HG02938 (cell line): ENCODE data around the gene SH3TC2.

Source experiments
- ATAC-seq: cut with Tn5 transposase; IDR thresholded peaks from one replicate; pipeline ENCODE4 v1.9.1; 2021; ENCODE audit warnings: mild to moderate bottlenecking, moderate library complexity; ENCODE audit not compliant: unreplicated experiment

SH3TC2 gene

DNA sequence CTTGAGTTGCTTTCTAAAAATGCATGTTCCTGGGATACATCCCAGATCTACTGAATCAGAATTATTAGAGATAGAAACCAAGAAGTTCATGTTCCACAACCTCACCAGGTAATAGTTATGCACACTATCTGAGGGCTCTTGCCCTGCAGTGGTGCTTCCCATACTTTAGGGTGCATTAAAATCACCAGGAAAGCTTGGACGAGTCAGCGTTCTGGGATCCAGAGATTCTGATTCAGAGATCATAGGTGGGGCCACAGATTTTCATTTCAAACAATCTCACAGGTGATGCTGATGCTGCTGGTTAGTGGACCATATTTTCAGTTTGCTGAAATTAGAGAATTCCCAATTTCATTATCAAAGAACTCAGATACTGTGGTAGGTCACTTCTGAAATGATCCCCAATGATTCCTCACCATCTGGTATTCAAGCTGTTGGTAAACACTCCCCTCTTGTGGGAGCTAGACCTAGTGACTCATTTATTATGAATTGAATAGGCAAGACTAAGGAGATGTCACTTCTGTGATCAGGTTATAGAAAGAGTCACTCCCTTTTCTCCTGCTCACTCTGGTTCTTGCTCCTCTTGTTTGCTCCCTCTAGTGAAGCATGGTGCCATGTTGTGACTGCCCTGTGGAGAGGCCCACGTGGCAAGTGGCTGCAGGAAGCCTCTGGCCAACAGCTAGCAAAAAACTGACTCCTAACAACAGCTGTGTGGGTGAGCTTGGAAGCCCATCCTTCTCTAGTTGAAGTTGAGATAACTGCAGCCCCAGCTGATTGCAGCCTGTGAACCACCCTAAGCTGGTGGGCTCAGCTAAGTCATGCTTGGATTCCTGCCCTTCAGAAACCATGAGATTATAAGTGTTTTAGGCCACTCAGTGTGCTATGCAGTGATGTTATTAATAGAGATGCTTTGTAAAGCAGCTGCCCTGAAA lies 59.8 kb downstream of the SH3TC2 start:
- no peak for ATAC-seq

DNA sequence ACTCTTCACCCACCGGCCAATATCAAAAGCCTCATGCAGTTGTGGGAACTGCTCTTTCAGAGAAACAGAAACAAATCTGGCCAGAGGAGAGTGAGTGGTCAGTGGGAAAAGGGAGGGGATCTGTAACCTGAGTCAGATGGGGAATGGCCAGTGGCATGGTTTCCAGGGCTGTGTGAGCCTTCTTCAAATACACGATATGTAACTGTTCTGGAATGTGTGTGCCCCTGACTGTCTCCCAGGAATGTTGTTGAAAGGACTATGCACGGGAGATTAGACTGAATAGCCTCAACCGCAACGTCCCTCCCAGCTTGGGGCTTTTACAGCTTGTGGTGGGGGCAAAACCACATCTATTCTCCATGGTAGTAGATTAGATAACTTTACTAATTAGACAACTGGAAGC lies 60.8 kb downstream of the SH3TC2 start:
- ATAC-seq = no peak

DNA sequence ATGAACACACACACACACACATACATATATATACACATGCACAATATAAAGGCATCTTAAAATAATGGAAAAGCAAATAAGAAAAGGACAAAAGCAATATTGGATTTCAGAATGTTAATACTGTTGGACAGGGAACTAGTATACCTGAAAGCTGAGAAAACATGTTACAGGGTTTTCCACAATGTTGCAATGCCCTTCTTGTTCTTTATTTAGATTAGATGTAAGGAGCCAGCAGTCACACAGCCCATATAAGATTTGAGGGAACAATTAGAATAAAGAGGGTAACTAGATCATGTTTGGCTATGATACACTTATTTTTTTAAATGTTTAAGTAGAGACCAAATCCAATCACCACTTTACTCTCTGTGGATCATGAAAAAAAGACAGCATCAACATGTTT lies 61.7 kb downstream of the SH3TC2 start:
- no peak for ATAC-seq

DNA sequence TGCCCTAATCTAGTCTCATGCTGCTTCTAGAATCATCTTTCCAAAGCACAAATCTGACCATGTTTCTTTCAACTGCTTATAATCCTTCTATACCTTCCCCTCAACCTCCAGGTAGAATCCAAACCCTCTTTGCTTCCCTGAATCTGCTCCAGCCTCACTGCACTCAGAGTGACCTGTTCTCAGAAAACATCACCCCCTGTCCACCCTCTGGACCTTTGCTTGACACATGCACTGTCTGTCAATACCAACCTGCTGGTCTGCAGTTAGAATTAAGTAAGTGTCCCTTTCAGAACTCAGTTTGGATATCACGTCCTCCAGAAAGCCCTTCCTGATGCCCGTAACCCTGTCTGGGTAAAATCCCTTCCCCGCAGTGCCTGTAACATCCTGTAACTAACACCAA lies 63.1 kb downstream of the SH3TC2 start:
- no peak for ATAC-seq

DNA sequence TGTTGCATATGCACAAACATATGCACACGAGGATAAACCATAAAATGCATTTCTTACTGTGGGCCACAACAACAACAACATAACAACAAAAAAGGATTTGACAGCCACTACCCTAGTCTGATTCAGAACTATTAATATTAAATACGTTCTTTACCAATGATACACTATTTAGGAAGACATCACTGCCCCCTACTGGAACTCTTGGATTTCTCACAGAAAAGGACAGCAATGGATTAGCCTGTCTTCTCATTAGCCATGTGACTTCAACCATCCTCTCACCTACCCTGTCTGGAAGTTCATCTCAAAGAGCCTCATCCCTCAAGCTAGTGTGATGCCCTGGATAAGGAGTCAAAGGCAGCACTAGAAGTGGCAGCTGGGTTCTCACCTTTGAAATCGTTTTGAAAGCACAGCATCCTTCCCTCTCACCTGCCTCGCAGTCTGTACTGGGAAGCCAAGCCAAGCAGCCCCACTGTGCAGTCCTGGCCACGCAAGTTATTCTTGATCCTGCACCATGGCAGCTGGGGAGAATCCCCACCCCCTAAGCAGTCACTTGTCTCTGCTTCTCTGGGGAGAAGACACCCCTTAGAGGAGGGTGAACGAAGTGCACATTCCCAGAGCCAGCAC lies 64.6 kb downstream of the SH3TC2 start:
- peak; percentile 78 for ATAC-seq

DNA sequence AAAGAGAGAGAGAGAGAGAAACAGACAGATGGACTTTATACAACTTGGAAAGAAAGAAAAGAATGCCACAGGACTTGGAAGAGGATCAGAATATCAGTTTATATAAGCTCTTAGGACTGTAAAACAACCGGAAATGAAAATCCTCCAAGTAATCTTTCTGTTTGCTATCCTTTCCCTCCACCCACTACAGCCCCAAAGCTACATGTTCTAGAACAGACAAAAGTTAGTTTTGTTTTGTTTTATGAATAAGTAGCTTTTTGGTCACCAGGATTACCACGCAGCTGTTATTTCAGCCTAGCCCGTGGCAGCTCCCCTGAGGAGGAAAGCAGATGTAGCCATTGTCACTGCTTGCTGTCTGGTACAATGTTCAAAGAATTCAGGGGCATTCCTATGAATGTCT lies 66.6 kb downstream of the SH3TC2 start:
- ATAC-seq = no peak

DNA sequence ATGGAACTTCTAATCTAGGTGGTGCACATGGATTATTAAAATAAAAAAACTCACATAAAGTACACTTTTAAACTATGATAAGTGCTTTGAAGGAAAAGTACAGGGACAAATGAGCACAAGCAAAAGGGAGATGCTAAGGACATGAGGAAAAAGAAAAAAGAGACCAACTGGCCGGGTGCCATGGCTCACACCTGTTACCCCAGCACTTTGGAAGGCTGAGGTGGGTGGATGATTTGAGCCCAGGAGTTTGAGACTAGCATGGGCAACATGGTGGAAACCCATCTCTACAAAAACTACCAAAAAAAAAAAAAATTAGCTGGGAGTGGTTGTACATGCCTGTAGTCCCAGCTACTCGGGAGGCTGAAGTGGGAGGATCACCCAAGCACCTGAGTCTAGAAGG lies 67.1 kb downstream of the SH3TC2 start:
- no peak for ATAC-seq

DNA sequence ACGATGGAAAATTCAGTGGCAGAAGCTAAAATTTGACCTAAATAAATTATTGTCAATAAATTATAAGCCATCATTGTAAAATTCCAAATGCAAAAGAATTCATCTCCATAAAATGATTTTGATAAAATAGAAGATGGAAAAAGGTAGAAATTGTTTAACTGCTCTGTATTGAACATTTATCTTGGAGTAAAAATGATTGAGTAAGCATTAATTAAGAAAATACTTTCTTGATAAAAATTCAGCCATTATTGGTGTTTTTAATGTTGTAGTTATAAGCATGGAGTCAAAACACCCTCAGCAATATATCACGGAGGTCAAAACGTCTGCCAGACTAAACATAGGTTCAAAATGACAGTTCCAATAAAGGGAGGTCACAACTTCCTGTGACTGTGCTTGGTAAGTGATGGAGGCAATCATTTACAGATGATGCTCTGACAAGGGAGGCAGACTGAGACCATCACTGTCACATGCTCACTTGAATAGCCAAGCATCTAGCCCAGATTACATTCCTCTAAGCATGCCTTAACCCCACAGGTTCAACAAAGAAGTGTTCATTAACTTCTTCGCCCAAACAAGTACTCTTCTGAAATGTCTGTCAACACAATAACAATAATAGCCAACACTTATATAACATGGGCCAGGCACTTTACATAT lies 69.5 kb downstream of the SH3TC2 start:
- no peak for ATAC-seq

DNA sequence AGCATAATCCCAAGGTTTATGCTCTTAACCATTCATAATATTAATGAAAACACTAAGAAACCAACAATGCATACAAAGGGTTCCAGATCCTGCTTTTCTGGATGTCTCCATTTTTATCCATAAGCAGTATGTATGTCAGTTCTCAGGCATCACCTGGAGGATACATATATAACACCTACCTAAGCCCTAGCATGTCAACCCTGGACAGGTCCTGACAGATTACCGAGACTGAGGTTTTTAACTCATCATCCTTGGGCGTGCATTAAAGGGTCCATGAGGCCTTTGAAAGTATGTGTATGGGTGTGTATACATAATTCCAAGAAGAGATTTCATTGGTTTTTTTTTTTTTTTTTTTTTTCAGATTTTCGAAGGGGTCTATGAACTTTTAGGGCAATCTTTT lies 70.6 kb downstream of the SH3TC2 start:
- no peak for ATAC-seq

DNA sequence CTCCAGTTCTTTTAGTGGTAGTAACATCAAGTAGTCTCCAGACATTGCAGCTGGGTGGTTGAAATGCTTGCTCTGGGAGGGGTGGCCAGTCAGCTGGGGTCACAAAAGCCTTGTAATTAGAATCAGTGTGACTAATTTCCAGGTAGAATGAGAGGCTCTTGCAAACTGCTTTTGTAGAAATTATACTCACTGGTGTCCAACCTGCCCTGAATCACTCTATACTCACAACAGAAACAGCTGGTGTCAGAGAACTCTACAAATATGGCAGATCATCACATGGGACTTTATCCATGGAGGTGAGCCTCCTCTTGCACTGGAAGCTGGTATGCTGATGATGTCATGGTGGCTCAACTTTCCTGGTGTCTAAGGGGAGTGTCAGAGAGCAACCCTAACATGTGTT lies 71.3 kb downstream of the SH3TC2 start:
- no peak for ATAC-seq

DNA sequence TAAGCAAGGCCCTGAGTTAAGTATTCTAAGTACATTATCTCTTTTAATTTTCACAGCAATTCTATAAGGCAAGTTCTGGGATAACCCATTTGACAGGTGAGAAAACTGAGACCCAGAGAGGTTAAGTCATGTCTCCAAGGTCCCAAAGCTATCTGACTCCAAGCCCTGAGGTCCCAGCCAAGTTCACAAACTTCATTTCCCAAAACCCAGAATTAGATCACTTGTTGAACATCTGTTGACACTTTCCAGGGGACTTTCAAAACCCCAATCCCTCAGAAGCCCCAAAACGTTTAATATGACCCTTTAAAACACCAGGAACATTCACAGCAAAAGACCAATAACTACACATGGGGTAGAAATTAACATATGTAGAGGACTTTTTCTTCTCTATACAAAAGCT lies 72.0 kb downstream of the SH3TC2 start:
- no peak for ATAC-seq

DNA sequence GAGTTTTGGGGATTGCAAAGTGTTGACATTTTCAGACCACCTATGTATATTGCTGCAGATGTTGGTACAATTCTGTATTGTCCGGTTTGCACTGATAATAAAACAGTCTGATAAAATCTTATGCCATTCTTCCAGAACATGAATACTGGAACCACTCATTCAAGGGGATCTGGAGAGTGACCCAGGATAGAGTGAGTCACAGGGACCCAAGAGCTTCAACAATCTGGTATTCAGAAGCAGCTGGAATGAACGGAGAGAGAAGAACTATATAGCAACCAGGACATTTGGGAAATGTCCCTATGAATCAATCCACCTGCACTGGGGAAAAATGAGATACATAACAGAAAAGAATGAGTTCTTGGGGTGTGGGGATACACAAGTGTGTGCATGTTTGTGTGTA lies 73.3 kb downstream of the SH3TC2 start:
- no peak for ATAC-seq

DNA sequence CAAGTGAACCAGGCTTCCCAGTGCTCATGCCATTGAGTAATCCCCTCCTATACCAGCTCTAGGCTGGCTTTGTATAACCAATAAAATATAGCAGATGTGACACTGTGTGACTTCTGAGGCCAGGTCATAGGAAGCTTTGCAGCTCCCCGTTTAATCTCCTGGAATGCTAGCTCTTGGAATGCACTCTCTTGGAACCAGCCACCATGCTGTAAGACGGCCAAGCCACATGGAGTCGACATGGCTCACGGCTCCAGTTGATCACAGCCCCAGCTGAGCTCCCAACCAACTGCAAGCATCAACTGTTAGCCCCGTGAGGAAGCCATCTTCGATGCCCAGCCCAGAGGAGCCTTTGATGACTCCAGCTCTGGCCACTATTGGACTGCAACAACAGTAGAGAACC lies 74.5 kb downstream of the SH3TC2 start:
- ATAC-seq = no peak

DNA sequence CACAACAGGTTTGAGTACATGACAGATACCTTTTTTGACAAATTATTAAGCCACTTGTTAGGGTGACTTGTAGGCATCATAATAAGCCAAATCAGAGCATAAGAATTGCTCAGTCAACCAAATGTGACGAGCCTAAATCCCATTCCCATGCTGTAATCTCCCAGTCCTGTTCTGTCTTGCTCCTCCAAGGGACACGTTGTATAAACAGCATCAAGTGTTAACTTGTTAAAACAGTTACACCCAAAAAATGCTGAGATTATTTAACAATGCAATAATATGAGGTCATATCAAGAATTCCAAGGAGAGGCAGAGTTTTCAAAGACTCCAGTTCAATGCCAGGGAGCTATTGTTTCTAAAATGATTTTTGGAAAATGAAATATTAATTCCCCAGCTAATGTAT lies 76.2 kb downstream of the SH3TC2 start:
- no peak for ATAC-seq

DNA sequence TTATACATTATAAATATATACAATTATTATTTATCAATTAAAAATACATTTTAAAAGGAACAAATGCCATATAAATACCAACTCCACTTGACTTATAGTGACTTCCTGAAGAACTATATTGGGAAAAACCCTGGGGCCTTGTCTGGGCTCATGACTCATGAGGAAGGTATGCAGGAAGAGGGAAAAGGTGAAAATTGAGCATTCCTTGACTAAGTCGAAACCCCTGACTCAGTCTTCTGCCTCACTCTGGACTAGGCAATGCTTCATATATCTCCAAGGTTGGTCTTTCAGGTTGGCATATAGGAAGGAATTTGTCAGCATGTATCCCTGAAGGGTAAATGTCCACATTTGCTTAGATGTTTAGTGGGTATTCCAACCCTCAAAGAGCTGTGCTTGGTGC lies 78.5 kb downstream of the SH3TC2 start:
- ATAC-seq = no peak

DNA sequence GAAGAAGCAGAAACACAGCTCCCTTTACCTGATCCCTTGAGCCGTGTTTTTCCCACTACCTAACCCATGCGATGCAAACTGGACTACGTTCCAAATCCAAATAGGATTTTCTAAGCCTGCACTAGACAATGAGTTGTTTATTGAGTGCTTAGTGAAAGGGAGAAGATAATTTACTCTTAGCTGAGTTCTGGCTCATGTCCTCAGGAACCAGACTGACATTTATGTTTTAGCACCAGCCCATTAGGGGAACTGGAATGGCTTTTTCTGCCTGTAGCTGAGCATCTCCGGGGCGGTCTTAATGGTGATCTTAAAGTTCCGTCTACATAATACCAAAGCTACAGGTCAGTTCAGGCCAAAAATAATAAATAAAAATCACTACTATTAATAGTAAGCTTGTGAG lies 81.5 kb downstream of the SH3TC2 start:
- no peak for ATAC-seq

DNA sequence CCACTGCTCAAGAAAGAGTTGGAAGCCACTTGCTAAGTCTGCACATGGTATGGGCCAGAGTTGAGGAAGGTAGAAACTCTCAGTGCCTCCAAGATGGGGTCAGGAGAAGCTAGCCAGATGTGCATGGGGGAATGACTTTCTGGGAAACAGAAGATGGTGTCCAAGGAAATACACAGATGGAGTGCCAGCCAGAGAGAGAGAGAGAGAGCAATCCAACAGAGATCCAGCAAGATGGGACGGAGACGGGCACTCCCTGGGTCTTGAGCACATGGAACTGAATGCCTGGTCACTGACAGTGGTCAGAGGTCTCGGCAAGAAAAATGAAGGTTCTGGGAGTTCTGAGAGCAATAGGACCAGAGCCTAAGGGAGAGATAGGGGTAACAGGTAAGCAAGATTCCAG lies 82.1 kb downstream of the SH3TC2 start:
- no peak for ATAC-seq

DNA sequence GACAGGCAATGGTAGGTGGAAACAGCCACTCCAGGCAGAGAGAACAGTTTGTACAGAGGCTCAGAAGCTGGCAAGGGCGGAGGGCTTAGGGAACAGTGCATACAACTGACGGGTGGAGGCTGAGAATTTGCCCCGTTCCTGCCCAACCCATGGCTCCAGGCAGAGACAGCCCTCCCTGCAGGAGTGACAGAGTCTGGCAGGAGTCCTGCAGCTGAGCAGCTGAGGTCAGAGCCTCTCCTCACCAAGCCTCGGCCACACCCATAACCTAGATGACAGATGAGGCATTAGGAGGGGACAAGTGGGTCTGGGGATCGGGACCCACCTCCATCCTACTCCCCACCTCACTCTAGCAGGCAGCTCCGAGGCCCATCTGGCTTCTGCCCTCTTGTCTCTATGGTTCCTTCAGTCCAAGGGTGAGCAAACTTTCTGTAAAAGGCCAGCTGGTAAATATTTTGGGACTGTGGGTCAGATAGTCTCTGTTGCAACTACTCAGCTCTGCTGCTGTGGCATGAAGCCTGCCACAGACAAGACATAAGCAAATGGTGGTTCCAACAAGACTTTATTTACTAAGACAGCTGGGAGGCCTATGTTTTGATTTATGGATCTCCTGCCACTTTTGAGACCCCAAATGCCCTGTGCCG lies 83.7 kb downstream of the SH3TC2 start:
- no peak for ATAC-seq

DNA sequence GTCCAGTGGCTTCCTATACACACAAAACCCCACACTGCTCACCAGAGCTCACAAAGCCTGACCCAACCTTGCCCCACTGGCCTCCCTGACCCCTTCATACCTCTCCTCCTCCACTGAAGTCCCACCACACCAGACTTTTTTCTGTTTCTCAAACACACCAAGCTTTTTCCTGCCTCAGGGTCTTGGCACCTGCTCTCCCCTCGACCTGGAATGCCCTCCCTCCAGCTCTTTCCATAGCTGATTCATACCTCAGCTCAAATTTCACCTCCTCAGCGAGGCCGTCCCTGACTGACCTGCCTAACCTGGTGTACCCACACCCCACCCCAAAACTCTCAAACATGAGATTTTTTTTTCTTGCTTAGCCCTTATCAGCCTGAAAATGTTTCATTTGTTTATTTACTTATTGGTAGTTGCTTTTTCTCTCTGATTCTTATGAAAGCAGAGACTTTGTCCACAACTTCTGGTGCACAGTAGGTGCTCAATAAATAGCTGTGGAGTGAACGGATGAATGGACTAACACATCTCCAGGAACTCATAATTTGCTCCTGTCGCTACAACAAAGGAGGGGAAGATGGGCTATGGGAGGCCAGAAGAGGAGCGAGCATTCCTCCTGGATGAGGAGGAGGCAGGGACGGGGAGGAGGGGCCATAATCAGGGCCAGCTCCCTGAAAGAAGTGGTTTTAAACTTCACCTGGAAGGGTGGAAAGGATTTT lies 84.3 kb downstream of the SH3TC2 start:
- ATAC-seq = no peak

DNA sequence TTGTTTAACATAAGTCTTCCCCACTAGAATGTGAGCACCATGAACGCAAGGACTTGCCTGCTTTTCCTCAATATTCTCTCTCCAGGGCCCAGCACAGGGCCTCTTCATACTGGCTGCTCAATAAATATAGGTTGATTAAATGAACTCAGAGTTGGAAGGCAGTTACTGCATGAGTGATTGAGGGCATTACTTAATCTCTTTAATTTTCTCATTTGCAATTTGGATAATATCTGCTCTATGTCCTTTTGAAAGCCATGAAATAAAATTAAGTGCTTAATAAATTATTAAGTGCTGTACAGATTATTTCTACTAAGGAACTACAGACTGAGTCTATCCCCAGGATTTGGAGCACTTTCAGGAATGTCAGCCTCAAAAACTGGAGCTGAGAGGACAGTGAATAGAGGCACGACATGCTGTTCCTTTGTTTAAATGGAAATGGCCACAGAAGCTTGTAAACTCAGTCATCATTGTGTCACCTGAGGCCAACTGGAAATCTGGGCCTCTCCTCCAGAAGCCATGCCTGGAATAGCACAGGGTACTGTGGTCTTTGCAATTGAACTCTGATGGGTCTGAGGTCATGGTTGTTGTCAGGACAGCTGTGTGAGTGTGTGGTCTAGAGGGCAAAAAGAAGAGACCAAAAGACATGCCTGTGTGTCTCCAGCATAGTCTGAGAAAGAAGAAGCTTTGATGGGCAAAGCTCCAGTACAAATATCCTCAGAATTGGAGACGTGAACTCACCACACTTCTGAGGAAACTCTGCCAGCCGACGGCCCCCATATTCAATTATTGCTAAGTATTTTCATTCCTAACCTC lies 86.1 kb downstream of the SH3TC2 start:
- ATAC-seq = no peak
